ENCODE results near the gene SYNDIG1. TPM values are rescaled to one million over a fixed set of nuclear protein-coding genes. Genes with fewer than 3 reads are reported as not detected.

SYNDIG1 gene
- total RNA-seq, 6 donors from 2014 or later: 0.30 to 0.37 (median 0.34) TPM; not detected in 3

- Histone ChIP-seq H3K36me3 (no peaks in the 10 kb centered on the region), H3K27ac (no peak overlapping the region), H3K27me3 (no peaks in the 10 kb centered on the region), H3K9me3 (no peaks in the 10 kb centered on the region), H3K4me3 (no peak overlapping the region), H3K4me1 (no peaks in the 10 kb centered on the region)
- 62 to 81% methylated on average over 4 to 14 of the region's 14 CpGs for WGBS, 2 donors
- TF ChIP-seq POLR2AphosphoS5 (IDR thresholded peaks at IDR 0.05) (no peak), POLR2A (IDR thresholded peaks at IDR 0.05) (no peak), CTCF (IDR thresholded peaks at IDR 0.05) (no peak), EP300 (IDR thresholded peaks at IDR 0.05) (no peak)
- ATAC-seq (ENCODE audit: low FRiP score in 2 of 2) (no peak), DNase-seq (no peak)
These were observed 212.4 kb downstream of the SYNDIG1 start for GRCh38 chr20:24681634-24682495.

DNA sequence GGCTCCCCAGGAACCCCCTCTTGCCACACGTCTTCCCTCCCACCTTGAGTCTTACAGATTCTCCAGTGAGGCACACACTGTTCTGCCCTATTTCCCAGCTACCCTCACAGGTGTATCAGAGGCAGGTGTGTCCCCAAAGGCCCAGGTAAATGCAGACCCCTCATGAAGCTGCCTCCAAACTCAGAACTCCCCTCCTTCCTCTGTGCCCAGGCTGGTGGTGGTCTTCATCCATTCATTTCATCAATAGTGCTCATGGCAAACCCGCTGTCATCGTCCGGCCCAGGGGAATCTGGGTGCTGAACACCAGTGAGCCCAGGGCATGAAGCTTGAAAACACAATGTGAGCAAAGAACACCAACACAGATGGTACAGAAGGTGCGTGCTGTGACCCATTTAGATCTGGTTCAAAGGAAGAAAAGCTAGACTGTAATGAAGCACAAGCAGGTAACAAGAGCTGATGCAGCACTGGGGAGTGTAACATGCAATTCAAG lies 213.1 kb downstream of the SYNDIG1 start:
- H3K4me1 ChIP-seq: no peaks in the 10 kb centered on the region

GRCh38 chr20:24683676-24684075 lies 214.2 kb downstream of the SYNDIG1 start:
- H3K36me3 ChIP-seq: no peaks in the 10 kb centered on the region
- no peak overlapping the region for H3K27ac ChIP-seq
- H3K4me3 ChIP-seq: no peak overlapping the region
- peaks cover 3 to 9% (median 6%) of the 10 kb centered on the region in 4 donors for H3K9me3 ChIP-seq
- H3K27me3 ChIP-seq: no peaks in the 10 kb centered on the region
- ATAC-seq (ENCODE audit: low FRiP score in 2 of 2) (no peak), DNase-seq (no peak)
- no peaks in the 10 kb centered on the region for H3K4me1 ChIP-seq
- 64 to 79% methylated on average over 7 of the region's 7 CpGs for WGBS, 2 donors
- TF ChIP-seq EP300 (IDR thresholded peaks at IDR 0.05) (no peak), POLR2AphosphoS5 (IDR thresholded peaks at IDR 0.05) (no peak), CTCF (IDR thresholded peaks at IDR 0.05) (no peak), POLR2A (IDR thresholded peaks at IDR 0.05) (no peak)

More for the DNA sequence above, 213.1 kb downstream of the SYNDIG1 start:
- no peaks in the 10 kb centered on the region for H3K36me3 ChIP-seq
- H3K9me3 ChIP-seq: peaks cover under 1 to 2% (median 2%) of the 10 kb centered on the region in 4 donors
- H3K4me3 ChIP-seq: no peak overlapping the region
- no peaks in the 10 kb centered on the region for H3K27me3 ChIP-seq
- DNase-seq (no peak), ATAC-seq (ENCODE audit: low FRiP score in 2 of 2) (no peak)
- WGBS, 2 donors: 91 to 93% methylated on average over 5 of the region's 5 CpGs
- TF ChIP-seq CTCF (IDR thresholded peaks at IDR 0.05) (no peak), POLR2A (IDR thresholded peaks at IDR 0.05) (no peak), POLR2AphosphoS5 (IDR thresholded peaks at IDR 0.05) (no peak), EP300 (IDR thresholded peaks at IDR 0.05) (no peak)
- no peak overlapping the region for H3K27ac ChIP-seq

DNA sequence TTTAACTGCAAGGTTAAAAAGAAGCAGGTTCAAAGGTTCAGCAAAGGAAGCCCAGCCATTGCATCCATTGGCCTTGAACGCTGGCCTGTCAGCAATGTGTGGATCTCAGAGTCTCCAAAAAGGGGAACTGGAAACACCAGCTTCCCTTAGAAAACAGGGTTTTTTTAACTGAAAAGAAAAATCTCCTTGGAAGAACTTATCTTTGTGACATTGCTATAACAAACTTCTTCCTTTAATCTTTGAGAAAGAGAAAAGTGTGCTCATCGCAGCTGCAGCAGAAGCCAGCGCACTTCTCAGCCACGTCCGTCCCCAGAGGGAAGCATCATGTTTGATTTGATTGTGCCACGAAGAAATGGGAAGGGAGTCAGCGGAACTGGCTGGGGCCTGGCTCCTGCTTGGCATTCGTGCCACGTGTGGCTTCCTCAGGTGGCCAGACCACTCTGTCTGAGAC lies 215.0 kb downstream of the SYNDIG1 start:
- H3K9me3 ChIP-seq: peaks cover 3 to 9% (median 6%) of the 10 kb centered on the region in 4 donors
- H3K36me3 ChIP-seq: no peaks in the 10 kb centered on the region
- DNase-seq (no peak), ATAC-seq (ENCODE audit: low FRiP score in 2 of 2) (peak in 1 of 2 donors; percentile 32)
- H3K4me3 ChIP-seq: no peak overlapping the region
- WGBS, 2 donors: 51 to 61% methylated on average over 9 of the region's 9 CpGs
- H3K4me1 ChIP-seq: no peaks in the 10 kb centered on the region
- no peak overlapping the region for H3K27ac ChIP-seq
- no peaks in the 10 kb centered on the region for H3K27me3 ChIP-seq
- no peak for TF ChIP-seq CTCF (IDR thresholded peaks at IDR 0.05)
- no peak for TF ChIP-seq EP300 (IDR thresholded peaks at IDR 0.05)
- TF ChIP-seq POLR2AphosphoS5 (IDR thresholded peaks at IDR 0.05): no peak
